ENCODE measurements around the gene PDE2A.

GRCh38 chr11:72580642-72580950, 93.6 kb downstream of the PDE2A start:
- TF ChIP-seq CTCF (IDR thresholded peaks at IDR 0.05; ENCODE audit: borderline replicate concordance, extremely low read depth, low read length, poor library complexity, severe bottlenecking) (no peak), EZH2 (IDR thresholded peaks at IDR 0.05; ENCODE audit: borderline replicate concordance, low read depth, low read length, severe bottlenecking) (no peak)
